Smooth muscle cell (in vitro differentiated cells): ENCODE measurements around the gene GPR39. TPM values are rescaled to one million over a fixed set of nuclear protein-coding genes. Genes with fewer than 3 reads are reported as not detected.

ENCODE experiments used
- DNase-seq: peaks from one replicate; lab custom pipeline; 2025; ENCODE audit not compliant: unreplicated experiment; lab: John Stamatoyannopoulos, UW
- H2AFZ ChIP-seq: fragments of 200-600 bp; sonication (generic); 2 replicates; pipeline ENCODE4 v1.6.0; 2016; ENCODE audit warnings: antibody characterized with exemption, low read depth, mild to moderate bottlenecking
- H3F3A ChIP-seq: fragments of 200-600 bp; sonication (generic); 2 replicates; pipeline ENCODE4 v1.6.0; 2017; ENCODE audit warnings: antibody characterized with exemption, low read depth
- H3K27ac ChIP-seq: fragments of 200-600 bp; sonication (generic); 2 replicates; pipeline ENCODE4 v1.5.1; 2016; ENCODE audit warnings: low read depth, mild to moderate bottlenecking
- H3K27me3 ChIP-seq: fragments of 200-600 bp; sonication (generic); 2 replicates; pipeline ENCODE4 v1.6.1; 2016; ENCODE audit warnings: low read depth, mild to moderate bottlenecking
- H3K36me3 ChIP-seq: fragments of 200-600 bp; sonication (generic); 2 replicates; pipeline ENCODE4 v1.5.1; 2016; ENCODE audit warnings: low read depth
- H3K4me1 ChIP-seq: fragments of 200-600 bp; sonication (generic); 2 replicates; pipeline ENCODE4 v1.5.1; 2016; ENCODE audit warnings: low read depth
- H3K4me2 ChIP-seq: fragments of 200-600 bp; sonication (generic); 2 replicates; pipeline ENCODE4 v1.6.0; 2016; ENCODE audit warnings: mild to moderate bottlenecking
- H3K4me3 ChIP-seq: fragments of 200-600 bp; sonication (generic); 2 replicates; pipeline ENCODE4 v1.5.1; 2016; ENCODE audit warnings: mild to moderate bottlenecking
- H3K79me2 ChIP-seq: fragments of 200-600 bp; sonication (generic); 2 replicates; pipeline ENCODE4 v1.6.0; 2016; ENCODE audit warnings: low read depth, mild to moderate bottlenecking
- H3K9ac ChIP-seq: fragments of 200-600 bp; sonication (generic); 2 replicates; pipeline ENCODE4 v1.6.0; 2016; ENCODE audit warnings: low read depth
- H3K9me3 ChIP-seq: fragments of 200-600 bp; sonication (generic); replicated peaks from 2 replicates; pipeline ENCODE4 v1.5.1; 2016; ENCODE audit warnings: low read depth
- H4K20me1 ChIP-seq: fragments of 200-600 bp; sonication (generic); 2 replicates; pipeline ENCODE4 v1.6.0; 2016; ENCODE audit warnings: low read depth
- WGBS: methylation state at CpG from one replicate; pipeline ENCODE4 v1.1.7; 2016; ENCODE audit warnings: low lambda C conversion rate; 5-methylcytosine and 5-hydroxymethylcytosine counted together
- polyA plus RNA-seq: library from polyadenylated mRNA; unstranded; fragments of >200 nt; fragmentation: Nextera tagmentation; extraction: Ambion mirVana; gene quantifications from 2 replicates; pipeline ENCODE4 v1.2.1, GENCODE V29; 2016
- total RNA-seq: library from RNA; depleted of rRNA; stranded (reverse); fragments of >200 nt; gene quantifications from 2 replicates; pipeline ENCODE4 v1.2.3, GENCODE V29; 2014
- TF ChIP-seq, protein P1 (sequence below): fragments of 200-600 bp; sonication (generic); IDR thresholded peaks from 2 replicates; pipeline ENCODE4 v1.5.1; 2017; ENCODE audit warnings: borderline replicate concordance, mild to moderate bottlenecking, antibody characterized with exemption; ENCODE audit not compliant: insufficient read depth, poor library complexity, severe bottlenecking

The GPR39 gene
- total and polyA plus RNA-seq, 2 experiments from 2014 or later = 0.87 to 1.4 TPM

GRCh38 chr2:132597166-132597565 is 180.6 kb downstream of the GPR39 start:
- TF ChIP-seq, protein P1, sequence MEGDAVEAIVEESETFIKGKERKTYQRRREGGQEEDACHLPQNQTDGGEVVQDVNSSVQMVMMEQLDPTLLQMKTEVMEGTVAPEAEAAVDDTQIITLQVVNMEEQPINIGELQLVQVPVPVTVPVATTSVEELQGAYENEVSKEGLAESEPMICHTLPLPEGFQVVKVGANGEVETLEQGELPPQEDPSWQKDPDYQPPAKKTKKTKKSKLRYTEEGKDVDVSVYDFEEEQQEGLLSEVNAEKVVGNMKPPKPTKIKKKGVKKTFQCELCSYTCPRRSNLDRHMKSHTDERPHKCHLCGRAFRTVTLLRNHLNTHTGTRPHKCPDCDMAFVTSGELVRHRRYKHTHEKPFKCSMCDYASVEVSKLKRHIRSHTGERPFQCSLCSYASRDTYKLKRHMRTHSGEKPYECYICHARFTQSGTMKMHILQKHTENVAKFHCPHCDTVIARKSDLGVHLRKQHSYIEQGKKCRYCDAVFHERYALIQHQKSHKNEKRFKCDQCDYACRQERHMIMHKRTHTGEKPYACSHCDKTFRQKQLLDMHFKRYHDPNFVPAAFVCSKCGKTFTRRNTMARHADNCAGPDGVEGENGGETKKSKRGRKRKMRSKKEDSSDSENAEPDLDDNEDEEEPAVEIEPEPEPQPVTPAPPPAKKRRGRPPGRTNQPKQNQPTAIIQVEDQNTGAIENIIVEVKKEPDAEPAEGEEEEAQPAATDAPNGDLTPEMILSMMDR = no peak
- Histone ChIP-seq H3K9me3 (no peaks in the 10 kb centered on the region), H3K36me3 (no peaks in the 10 kb centered on the region), H3F3A (no peaks in the 10 kb centered on the region), H4K20me1 (no peaks in the 10 kb centered on the region), H3K4me1 (no peaks in the 10 kb centered on the region), H3K9ac (no peak overlapping the region), H3K79me2 (no peaks in the 10 kb centered on the region), H2AFZ (no peak overlapping the region), H3K27ac (no peak overlapping the region), H3K4me2 (no peak overlapping the region), H3K27me3 (no peaks in the 10 kb centered on the region), H3K4me3 (no peak overlapping the region)
- no peak for DNase-seq

GRCh38 chr2:132597831-132598230 is 181.2 kb downstream of the GPR39 start:
- H3K9me3 ChIP-seq = no peaks in the 10 kb centered on the region
- H3K4me2 ChIP-seq = no peak overlapping the region
- TF ChIP-seq, protein P1 = no peak
- H3F3A ChIP-seq = no peaks in the 10 kb centered on the region
- H3K4me1 ChIP-seq = no peaks in the 10 kb centered on the region
- H4K20me1 ChIP-seq = no peaks in the 10 kb centered on the region
- no peak overlapping the region for H3K4me3 ChIP-seq
- no peak overlapping the region for H2AFZ ChIP-seq
- H3K79me2 ChIP-seq = no peaks in the 10 kb centered on the region
- no peaks in the 10 kb centered on the region for H3K27me3 ChIP-seq
- H3K9ac ChIP-seq = no peak overlapping the region
- no peaks in the 10 kb centered on the region for H3K36me3 ChIP-seq
- no peak overlapping the region for H3K27ac ChIP-seq
- DNase-seq = no peak
- WGBS = 90% methylated on average over 1 of the region's 1 CpG

DNA sequence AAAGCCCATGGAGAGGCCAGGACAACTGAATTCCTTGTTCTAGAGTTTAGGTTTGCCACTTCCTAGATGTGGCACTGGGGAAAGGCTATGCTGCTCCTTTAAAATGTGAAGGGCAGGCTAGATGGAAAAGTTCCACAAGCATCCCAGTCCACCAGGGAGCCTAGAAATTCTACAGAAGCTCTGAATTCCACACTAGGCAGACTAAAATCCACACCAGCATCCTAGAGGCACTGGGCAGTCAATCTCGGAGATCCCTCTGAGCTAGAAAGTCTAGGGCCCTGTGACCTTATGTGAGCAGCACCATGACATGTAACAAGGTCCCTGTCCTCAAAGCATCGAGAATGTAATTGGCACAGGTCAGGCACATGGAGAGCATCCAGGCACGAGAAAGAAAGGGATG is 181.9 kb downstream of the GPR39 start:
- TF ChIP-seq, protein P1 = no peak
- WGBS = 96% methylated on average over 3 of the region's 3 CpGs

GRCh38 chr2:132599556-132599955 is 183.0 kb downstream of the GPR39 start:
- WGBS = 98% methylated on average over 4 of the region's 4 CpGs
- no peak overlapping the region for H3K4me2 ChIP-seq
- no peaks in the 10 kb centered on the region for H3K4me1 ChIP-seq
- H3K27me3 ChIP-seq = no peaks in the 10 kb centered on the region
- H3F3A ChIP-seq = no peaks in the 10 kb centered on the region
- DNase-seq = no peak
- no peak overlapping the region for H3K27ac ChIP-seq
- no peaks in the 10 kb centered on the region for H3K9me3 ChIP-seq
- H3K4me3 ChIP-seq = no peak overlapping the region
- TF ChIP-seq, protein P1 = no peak
- H2AFZ ChIP-seq = no peak overlapping the region
- H4K20me1 ChIP-seq = no peaks in the 10 kb centered on the region
- no peak overlapping the region for H3K9ac ChIP-seq
- no peaks in the 10 kb centered on the region for H3K36me3 ChIP-seq
- no peaks in the 10 kb centered on the region for H3K79me2 ChIP-seq

More for the DNA sequence above, 181.9 kb downstream of the GPR39 start:
- Histone ChIP-seq H3K4me1 (no peaks in the 10 kb centered on the region), H3K4me3 (no peak overlapping the region), H3K9me3 (no peaks in the 10 kb centered on the region), H3K36me3 (no peaks in the 10 kb centered on the region), H2AFZ (no peak overlapping the region), H4K20me1 (no peaks in the 10 kb centered on the region), H3K79me2 (no peaks in the 10 kb centered on the region), H3F3A (no peaks in the 10 kb centered on the region), H3K27me3 (no peaks in the 10 kb centered on the region), H3K4me2 (no peak overlapping the region), H3K9ac (no peak overlapping the region), H3K27ac (no peak overlapping the region)
- DNase-seq = no peak
